ACC112 (cell line): ENCODE data around the gene SELENOI.
"Not testable (repeated sequence)": the region's sequence is repeated elsewhere in the genome, so short reads cannot be mapped to it uniquely, and the experiment has no call there.

Experiments used
- H2AFZ ChIP-seq: fragments of 200-600 bp; sonication (generic); one replicate; pipeline ENCODE4 v1.6.0; 2017; ENCODE audit warnings: antibody characterized with exemption, low read length; ENCODE audit not compliant: unreplicated experiment
- H3K27ac ChIP-seq: fragments of 200-600 bp; sonication (generic); 2 replicates; pipeline ENCODE4 v1.5.1; 2014; ENCODE audit warnings: low read depth, mild to moderate bottlenecking, antibody characterized with exemption, low read length, moderate library complexity
- H3K27me3 ChIP-seq: fragments of 200-600 bp; sonication (generic); 2 replicates; pipeline ENCODE4 v1.6.1; 2014; ENCODE audit warnings: mild to moderate bottlenecking, antibody characterized with exemption, low read length, moderate library complexity, mixed read lengths; ENCODE audit not compliant: insufficient read depth
- H3K36me3 ChIP-seq: fragments of 200-600 bp; sonication (generic); 2 replicates; pipeline ENCODE4 v1.6.1; 2016; ENCODE audit warnings: mild to moderate bottlenecking, antibody characterized with exemption, low read length, moderate library complexity, mixed read lengths; ENCODE audit not compliant: insufficient read depth
- H3K4me1 ChIP-seq: fragments of 200-600 bp; sonication (generic); one replicate; pipeline ENCODE4 v1.6.1; 2016; ENCODE audit warnings: low read length, mixed read lengths; ENCODE audit not compliant: insufficient read depth, unreplicated experiment, control insufficient read depth
- H3K4me3 ChIP-seq: fragments of 200-600 bp; sonication (generic); 2 replicates; pipeline ENCODE4 v1.5.1; 2014; ENCODE audit warnings: mild to moderate bottlenecking, low read depth, low read length
- H3K79me2 ChIP-seq: fragments of 200-600 bp; sonication (generic); one replicate; pipeline ENCODE4 v1.6.0; 2016; ENCODE audit warnings: low read length; ENCODE audit not compliant: control insufficient read depth, unreplicated experiment, insufficient read depth

The SELENOI gene

DNA sequence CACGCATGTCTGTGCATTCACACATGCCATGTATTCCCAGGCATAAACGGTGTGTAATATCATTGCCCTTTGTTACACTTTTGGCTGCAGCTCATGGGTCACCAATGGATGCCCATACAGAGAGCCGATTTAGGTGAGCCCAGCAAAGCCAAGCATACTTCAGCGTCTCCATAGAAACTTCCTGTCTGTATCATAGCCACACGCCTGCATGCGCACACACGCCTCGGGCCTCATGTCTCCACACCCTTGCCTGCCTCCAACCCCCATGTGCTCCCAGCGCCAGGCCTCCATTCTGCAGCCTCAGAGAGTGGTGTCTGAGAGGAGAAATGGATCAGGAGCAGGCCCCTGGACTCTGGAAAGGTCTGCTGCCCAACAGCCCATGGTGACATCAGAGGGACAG, 33.5 kb upstream of the SELENOI start:
- no peak overlapping the region for H2AFZ ChIP-seq
- no peaks in the 10 kb centered on the region for H3K27me3 ChIP-seq
- no peak overlapping the region for H3K4me3 ChIP-seq
- H3K36me3 ChIP-seq, result no peaks in the 10 kb centered on the region
- no peaks in the 10 kb centered on the region for H3K4me1 ChIP-seq
- H3K27ac ChIP-seq, result no peak overlapping the region
- no peaks in the 10 kb centered on the region for H3K79me2 ChIP-seq

GRCh38 chr2:26313446-26313845, 32.5 kb upstream of the SELENOI start:
- Histone ChIP-seq H3K4me3 (no peak overlapping the region), H3K27me3 (no peaks in the 10 kb centered on the region), H3K36me3 (no peaks in the 10 kb centered on the region), H3K27ac (no peak overlapping the region), H2AFZ (no peak overlapping the region), H3K79me2 (no peaks in the 10 kb centered on the region), H3K4me1 (no peaks in the 10 kb centered on the region)

DNA sequence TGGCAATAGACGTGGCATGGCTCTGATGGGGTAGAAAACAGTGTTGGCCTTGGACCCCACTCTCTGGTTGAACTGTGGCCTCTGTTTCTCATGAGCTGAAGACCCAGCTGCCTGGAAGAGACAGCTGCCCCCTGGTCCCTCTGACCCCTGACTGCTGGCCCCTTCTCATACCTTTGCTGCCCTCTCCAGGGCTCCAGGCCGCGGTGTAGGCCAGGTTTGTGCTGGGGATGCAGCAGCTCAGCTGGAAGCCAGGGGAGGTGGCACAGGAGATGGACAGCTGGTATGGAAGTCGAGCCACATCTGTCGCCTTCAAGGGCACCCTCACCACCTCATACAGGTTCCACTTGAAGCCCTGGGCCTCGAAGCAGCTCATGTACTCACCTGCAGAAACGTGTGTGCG, 31.7 kb upstream of the SELENOI start:
- Histone ChIP-seq H2AFZ (no peak overlapping the region), H3K4me1 (no peaks in the 10 kb centered on the region), H3K79me2 (no peaks in the 10 kb centered on the region), H3K4me3 (no peak overlapping the region), H3K36me3 (no peaks in the 10 kb centered on the region), H3K27ac (no peak overlapping the region), H3K27me3 (no peaks in the 10 kb centered on the region)

DNA sequence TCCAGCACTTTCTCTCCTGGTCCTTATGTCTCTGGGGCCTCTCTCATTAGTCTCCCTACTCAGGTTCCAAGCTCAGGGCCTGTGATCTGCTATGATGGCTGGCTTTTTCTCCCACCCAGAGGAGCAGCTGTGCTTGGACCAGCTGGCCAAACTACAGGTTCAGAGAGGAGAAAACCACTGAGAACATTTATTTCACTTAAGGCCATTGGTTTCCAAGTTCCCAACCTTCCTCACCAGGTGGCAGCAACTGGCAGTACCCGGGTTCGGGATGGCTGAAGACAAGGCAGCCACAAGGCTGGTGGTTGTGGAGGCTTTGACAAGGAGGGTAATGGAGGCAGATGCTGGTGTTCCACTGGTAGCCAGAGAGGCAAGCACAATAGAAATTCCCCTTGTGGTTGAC, 29.9 kb upstream of the SELENOI start:
- no peaks in the 10 kb centered on the region for H3K4me1 ChIP-seq
- H3K27me3 ChIP-seq, result no peaks in the 10 kb centered on the region
- H2AFZ ChIP-seq, result no peak overlapping the region
- H3K4me3 ChIP-seq, result no peak overlapping the region
- H3K36me3 ChIP-seq, result no peaks in the 10 kb centered on the region
- no peaks in the 10 kb centered on the region for H3K79me2 ChIP-seq
- no peak overlapping the region for H3K27ac ChIP-seq

- no peak overlapping the region for H2AFZ ChIP-seq
- H3K4me1 ChIP-seq, result no peaks in the 10 kb centered on the region
- H3K27ac ChIP-seq, result no peak overlapping the region
- H3K79me2 ChIP-seq, result no peaks in the 10 kb centered on the region
- no peaks in the 10 kb centered on the region for H3K27me3 ChIP-seq
- H3K36me3 ChIP-seq, result no peaks in the 10 kb centered on the region
- no peak overlapping the region for H3K4me3 ChIP-seq
Measured at GRCh38 chr2:26316845-26317244, 29.1 kb upstream of the SELENOI start.

- Histone ChIP-seq H3K36me3 (no peaks in the 10 kb centered on the region), H3K4me3 (no peak overlapping the region), H3K4me1 (no peaks in the 10 kb centered on the region), H2AFZ (no peak overlapping the region), H3K79me2 (no peaks in the 10 kb centered on the region), H3K27ac (no peak overlapping the region), H3K27me3 (no peaks in the 10 kb centered on the region)
Measured at GRCh38 chr2:26317377-26318105, 28.4 kb upstream of the SELENOI start.

- Histone ChIP-seq H3K27ac (no peak overlapping the region), H3K36me3 (no peaks in the 10 kb centered on the region), H3K4me1 (no peaks in the 10 kb centered on the region), H3K4me3 (no peak overlapping the region), H3K27me3 (no peaks in the 10 kb centered on the region), H2AFZ (no peak overlapping the region), H3K79me2 (no peaks in the 10 kb centered on the region)
Measured at GRCh38 chr2:26318950-26319349, 27.0 kb upstream of the SELENOI start.

DNA sequence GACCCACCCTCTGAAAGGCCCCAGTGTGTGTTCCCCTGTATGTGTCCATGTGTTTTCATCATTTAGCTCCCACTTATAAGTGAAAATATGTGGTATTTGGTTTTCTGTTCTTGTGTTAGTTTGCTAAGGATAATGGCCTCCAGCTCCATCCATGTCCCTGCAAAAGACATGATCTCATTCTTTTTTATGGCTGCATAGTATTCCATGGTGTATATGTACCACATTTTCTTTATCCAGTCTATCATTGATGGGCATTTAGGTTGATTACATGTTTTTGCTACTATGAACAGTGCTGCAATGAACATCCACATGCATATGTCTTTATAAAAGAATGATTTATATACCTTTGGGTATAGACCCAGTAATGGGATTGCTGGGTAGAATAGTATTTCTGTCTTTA, 21.5 kb upstream of the SELENOI start:
- peaks cover 27% of the 10 kb centered on the region for H3K4me1 ChIP-seq
- not testable (repeated sequence) for H3K4me3 ChIP-seq, H3K36me3 ChIP-seq, H3K27me3 ChIP-seq, H3K27ac ChIP-seq, H2AFZ ChIP-seq, H3K79me2 ChIP-seq

DNA sequence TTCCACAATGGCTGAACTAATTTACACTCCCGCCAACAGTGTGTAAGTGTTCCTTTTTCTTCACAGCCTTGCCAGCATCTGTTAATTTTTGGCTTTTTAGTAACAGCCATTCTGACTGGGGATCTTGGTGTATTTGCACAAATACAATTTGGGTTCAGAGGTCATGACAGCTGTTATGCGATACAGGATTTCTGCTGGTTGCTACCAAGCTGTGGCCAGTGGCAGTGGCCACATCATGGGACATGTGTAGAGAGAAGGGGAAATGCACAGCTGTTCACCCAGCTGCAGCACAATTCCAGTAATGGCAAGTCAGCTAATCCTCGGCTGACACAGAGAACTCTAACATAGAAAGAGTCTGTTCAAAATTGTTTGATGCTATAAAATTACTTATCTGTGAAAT, 21.0 kb upstream of the SELENOI start:
- H3K4me3 ChIP-seq, result no peak overlapping the region
- H3K27me3 ChIP-seq, result no peaks in the 10 kb centered on the region

GRCh38 chr2:26325851-26326250, 20.1 kb upstream of the SELENOI start:
- Histone ChIP-seq H2AFZ (no peak overlapping the region), H3K27me3 (no peaks in the 10 kb centered on the region), H3K4me1 (peaks cover 27% of the 10 kb centered on the region), H3K27ac (peak overlapping the region; percentile 78), H3K79me2 (no peaks in the 10 kb centered on the region), H3K36me3 (no peaks in the 10 kb centered on the region), H3K4me3 (no peak overlapping the region)

More for the DNA sequence above, 21.0 kb upstream of the SELENOI start:
- H3K36me3 ChIP-seq, result no peaks in the 10 kb centered on the region
- no peak overlapping the region for H2AFZ ChIP-seq
- H3K27ac ChIP-seq, result no peak overlapping the region
- no peaks in the 10 kb centered on the region for H3K79me2 ChIP-seq
- H3K4me1 ChIP-seq, result peaks cover 27% of the 10 kb centered on the region

DNA sequence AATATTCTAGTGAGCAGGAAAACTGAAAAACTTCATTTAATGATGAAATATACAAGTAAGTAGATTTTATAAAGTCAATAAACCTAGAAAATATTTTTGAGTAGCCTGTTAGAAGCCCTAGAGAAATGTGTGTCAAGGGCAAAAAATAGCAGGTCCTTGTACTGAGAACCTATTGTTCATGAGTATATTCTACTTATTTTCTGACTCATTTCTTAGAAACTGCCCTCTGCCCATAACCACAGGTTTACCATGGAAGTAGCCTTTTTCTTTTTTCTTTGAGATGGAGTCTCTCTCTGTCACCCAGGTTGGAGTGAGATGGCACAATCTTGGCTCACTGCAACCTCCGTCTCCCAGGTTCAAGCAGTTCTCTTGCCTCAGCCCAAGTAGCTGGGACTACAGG, 19.4 kb upstream of the SELENOI start:
- Histone ChIP-seq H3K79me2 (no peaks in the 10 kb centered on the region), H3K27ac (peak overlapping the region; percentile 78), H2AFZ (no peak overlapping the region), H3K4me3 (no peak overlapping the region), H3K4me1 (peaks cover 27% of the 10 kb centered on the region), H3K27me3 (no peaks in the 10 kb centered on the region), H3K36me3 (no peaks in the 10 kb centered on the region)
